ENCODE results near the gene ARHGEF12.
A peak's percentile ranks its signal among the peaks of the same experiment; 100 is the strongest.

ARHGEF12 gene

GRCh38 chr11:120457996-120458395, 121.8 kb downstream of the ARHGEF12 start:
- ATAC-seq (ENCODE audit: low read depth) (no peak), DNase-seq (ENCODE audit: low spot score) (no peak)
- no peaks in the 10 kb centered on the region for H3K9me3 ChIP-seq (ENCODE audit: severe bottlenecking)
- no peak overlapping the region for H3K4me3 ChIP-seq (ENCODE audit: severe bottlenecking)
- TF ChIP-seq CTCF (IDR thresholded peaks at IDR 0.05; ENCODE audit: poor library complexity, severe bottlenecking): no peak
- H3K4me1 ChIP-seq (ENCODE audit: insufficient read depth, poor library complexity, severe bottlenecking): no peaks in the 10 kb centered on the region
- H3K36me3 ChIP-seq (ENCODE audit: low read depth): peaks cover 96% of the 10 kb centered on the region
- H3K27me3 ChIP-seq (ENCODE audit: insufficient read depth, poor library complexity, severe bottlenecking): no peaks in the 10 kb centered on the region
- H3K27ac ChIP-seq (ENCODE audit: poor library complexity, severe bottlenecking): no peak overlapping the region

- no peak overlapping the region for H3K4me3 ChIP-seq (ENCODE audit: severe bottlenecking)
- H3K27me3 ChIP-seq (ENCODE audit: insufficient read depth, poor library complexity, severe bottlenecking): no peaks in the 10 kb centered on the region
- ATAC-seq (ENCODE audit: low read depth) (no peak), DNase-seq (ENCODE audit: low spot score) (no peak)
- H3K27ac ChIP-seq (ENCODE audit: poor library complexity, severe bottlenecking): no peak overlapping the region
- no peaks in the 10 kb centered on the region for H3K4me1 ChIP-seq (ENCODE audit: insufficient read depth, poor library complexity, severe bottlenecking)
- TF ChIP-seq CTCF (IDR thresholded peaks at IDR 0.05; ENCODE audit: poor library complexity, severe bottlenecking): no peak
- H3K36me3 ChIP-seq (ENCODE audit: low read depth): peaks cover 87% of the 10 kb centered on the region
- H3K9me3 ChIP-seq (ENCODE audit: severe bottlenecking): no peaks in the 10 kb centered on the region
Observed at GRCh38 chr11:120462825-120463224, 126.6 kb downstream of the ARHGEF12 start.

DNA sequence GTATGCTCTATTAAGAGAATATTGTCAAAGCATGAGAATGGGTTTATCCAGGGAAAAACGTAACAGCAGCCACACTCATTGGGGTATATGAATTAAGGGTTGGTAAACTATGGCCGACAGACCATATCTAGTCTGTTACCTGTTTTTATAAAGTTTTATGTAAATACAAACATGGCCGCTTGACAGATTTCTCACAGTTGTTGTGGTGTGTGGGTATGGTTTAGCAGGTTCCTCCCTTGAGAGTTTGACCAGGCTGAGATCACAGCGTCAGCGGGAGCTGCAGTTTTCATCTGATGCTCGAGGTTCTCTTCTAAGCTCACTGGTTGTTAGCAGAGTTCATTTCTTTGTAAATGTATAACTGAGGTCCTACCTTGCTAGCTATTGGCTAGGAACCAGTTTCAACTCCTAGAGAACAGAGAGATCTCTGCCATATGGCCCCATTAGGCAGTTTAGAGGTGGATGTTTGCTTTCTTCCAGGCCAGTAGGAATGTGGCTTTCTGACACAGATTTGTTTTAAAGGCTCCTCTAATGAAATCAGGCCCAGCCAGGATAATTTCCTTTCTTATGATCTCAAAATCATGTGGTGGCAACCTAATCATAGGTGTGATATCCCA, 129.8 kb downstream of the ARHGEF12 start:
- Histone ChIP-seq H3K9me3 (ENCODE audit: severe bottlenecking) (no peaks in the 10 kb centered on the region), H3K27ac (ENCODE audit: poor library complexity, severe bottlenecking) (no peak overlapping the region), H3K36me3 (ENCODE audit: low read depth) (peaks cover 76% of the 10 kb centered on the region), H3K4me3 (ENCODE audit: severe bottlenecking) (no peak overlapping the region), H3K4me1 (ENCODE audit: insufficient read depth, poor library complexity, severe bottlenecking) (no peaks in the 10 kb centered on the region), H3K27me3 (ENCODE audit: insufficient read depth, poor library complexity, severe bottlenecking) (no peaks in the 10 kb centered on the region)
- no peak for TF ChIP-seq CTCF (IDR thresholded peaks at IDR 0.05; ENCODE audit: poor library complexity, severe bottlenecking)
- DNase-seq (ENCODE audit: low spot score) (no peak), ATAC-seq (ENCODE audit: low read depth) (no peak)

DNA sequence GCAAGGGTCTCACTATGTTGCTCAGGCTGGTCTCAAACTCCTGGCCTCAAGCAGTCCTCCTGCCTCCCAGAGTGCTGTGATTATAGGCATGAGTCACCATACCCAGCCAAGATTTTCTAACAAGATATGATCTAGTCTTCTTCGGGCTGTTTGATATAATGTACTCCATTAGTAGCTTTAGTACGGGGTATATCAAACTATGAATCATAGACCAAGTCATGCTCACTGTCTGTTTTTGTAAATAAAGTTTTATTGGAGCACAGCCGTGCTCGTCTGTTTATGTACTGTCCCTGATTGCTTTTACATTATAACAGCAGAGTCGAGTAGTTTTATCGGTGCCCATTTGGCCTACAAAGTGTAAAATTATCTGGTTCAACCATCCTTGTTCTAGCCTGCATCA, 131.4 kb downstream of the ARHGEF12 start:
- no peak for ATAC-seq (ENCODE audit: low read depth)
- TF ChIP-seq CTCF (IDR thresholded peaks at IDR 0.05; ENCODE audit: poor library complexity, severe bottlenecking): no peak
- no peak for DNase-seq (ENCODE audit: low spot score)
- Histone ChIP-seq H3K27ac (ENCODE audit: poor library complexity, severe bottlenecking) (no peak overlapping the region), H3K4me1 (ENCODE audit: insufficient read depth, poor library complexity, severe bottlenecking) (no peaks in the 10 kb centered on the region), H3K36me3 (ENCODE audit: low read depth) (peaks cover 61% of the 10 kb centered on the region), H3K9me3 (ENCODE audit: severe bottlenecking) (no peaks in the 10 kb centered on the region), H3K4me3 (ENCODE audit: severe bottlenecking) (no peak overlapping the region), H3K27me3 (ENCODE audit: insufficient read depth, poor library complexity, severe bottlenecking) (no peaks in the 10 kb centered on the region)

- H3K27ac ChIP-seq (ENCODE audit: poor library complexity, severe bottlenecking): no peak overlapping the region
- ATAC-seq (ENCODE audit: low read depth): peak; percentile 21; the same call in 1 of the 3 replicates
Observed at GRCh38 chr11:120471131-120471530, 134.9 kb downstream of the ARHGEF12 start.

More at GRCh38 chr11:120471131-120471530, 134.9 kb downstream of the ARHGEF12 start:
- DNase-seq (ENCODE audit: low spot score): no peak
- Histone ChIP-seq H3K36me3 (ENCODE audit: low read depth) (peaks cover 54% of the 10 kb centered on the region), H3K9me3 (ENCODE audit: severe bottlenecking) (no peaks in the 10 kb centered on the region), H3K4me1 (ENCODE audit: insufficient read depth, poor library complexity, severe bottlenecking) (no peaks in the 10 kb centered on the region), H3K27me3 (ENCODE audit: insufficient read depth, poor library complexity, severe bottlenecking) (no peaks in the 10 kb centered on the region), H3K4me3 (ENCODE audit: severe bottlenecking) (no peak overlapping the region)
- TF ChIP-seq CTCF (IDR thresholded peaks at IDR 0.05; ENCODE audit: poor library complexity, severe bottlenecking): no peak

All from RWPE2 (cell line).